Natural killer cell (primary cell): ENCODE measurements around the gene POFUT2. TPM values are rescaled to one million over a fixed set of nuclear protein-coding genes. Genes with fewer than 3 reads are reported as not detected.
A peak's percentile ranks its signal among the peaks of the same experiment; 100 is the strongest.

Experiments used
- ATAC-seq, 3 donors: fragments of 150-1000 bp in 2 of 3; fragments of 200-7000 bp in 1 of 3; cut with Tn5 transposase; 1 replicate in 1 of 3; 2 replicates in 2 of 3; pipeline ENCODE4 v1.10.0; 2021; ENCODE audit warnings: mild to moderate bottlenecking in 2 of 3, moderate library complexity in 2 of 3
- DNase-seq, 2 donors: peaks; one replicate each; pipeline versions ENCODE4 v3.0.0 to v3.0.0-alpha.2; 2013 to 2021; ENCODE audit warnings: mixed read lengths in 1 of 2
- H3K27ac ChIP-seq: one replicate; pipeline ENCODE4 v1.5.1; 2013; ENCODE audit warnings: mild to moderate bottlenecking, low read length
- H3K27me3 ChIP-seq: one replicate; pipeline ENCODE4 v1.6.1; 2013; ENCODE audit warnings: low read length; ENCODE audit not compliant: control insufficient read depth, insufficient read depth
- H3K36me3 ChIP-seq: one replicate; pipeline ENCODE4 v1.6.1; 2013; ENCODE audit warnings: low read length; ENCODE audit not compliant: control insufficient read depth, insufficient read depth
- H3K4me1 ChIP-seq: one replicate; pipeline ENCODE4 v1.6.1; 2013; ENCODE audit warnings: low read length; ENCODE audit not compliant: control insufficient read depth, insufficient read depth
- H3K4me3 ChIP-seq: one replicate; pipeline ENCODE4 v1.5.1; 2013; ENCODE audit warnings: low read length
- H3K9me3 ChIP-seq: one replicate; pipeline ENCODE4 v1.6.1; 2013; ENCODE audit warnings: low read length; ENCODE audit not compliant: control insufficient read depth, insufficient read depth
- H3K27ac Mint-ChIP-seq, 2 donors: one replicate each; pipeline ENCODE4 v1.8.0; 2022; ENCODE audit warnings: mild to moderate bottlenecking in 2 of 2, mixed read lengths in 2 of 2, moderate library complexity in 1 of 2
- H3K27me3 Mint-ChIP-seq, 2 donors: one replicate each; pipeline ENCODE4 v1.8.0; 2022; ENCODE audit warnings: low read depth in 2 of 2, mixed read lengths in 2 of 2
- H3K36me3 Mint-ChIP-seq: one replicate; pipeline ENCODE4 v1.8.0; 2022; ENCODE audit warnings: mixed read lengths
- H3K4me1 Mint-ChIP-seq, 2 donors: one replicate each; pipeline ENCODE4 v1.8.0; 2022; ENCODE audit warnings: mixed read lengths in 2 of 2
- H3K4me3 Mint-ChIP-seq: one replicate; pipeline ENCODE4 v1.8.0; 2022; ENCODE audit warnings: mild to moderate bottlenecking, moderate library complexity, mixed read lengths
- H3K9me3 Mint-ChIP-seq, 2 donors: one replicate each; pipeline ENCODE4 v1.8.0; 2022; ENCODE audit warnings: mixed read lengths in 2 of 2
- CTCF ChIP-seq: fragments of 200-600 bp; IDR thresholded peaks from one replicate; pipeline ENCODE4 v1.8.0; 2022; ENCODE audit warnings: antibody characterized with exemption
- WGBS: methylation state at CpG from one replicate; pipeline ENCODE4 v1.1.7; 2013; ENCODE audit warnings: missing lambda C conversion rate; ENCODE audit not compliant: insufficient coverage; 5-methylcytosine and 5-hydroxymethylcytosine counted together
- intact Hi-C: fragments of 100-400 bp; cut with micrococcal nuclease; formaldehyde crosslinking; loops from one replicate; pipeline ENCODE4 v1.14.2; 2022
- total RNA-seq, 4 donors: library from RNA; stranded (reverse); fragments of 120-200 nt in 1 of 4; gene quantifications; one replicate each; pipeline versions ENCODE4 v1.2.3 to v1.2.4, GENCODE V29; 2013 to 2022

The POFUT2 gene
- total RNA-seq, 3 donors from 2014 or later (not counting 1 experiment from before 2014, with no cell fraction given), result 41.4 to 46.0 (median 43.3) TPM

DNA sequence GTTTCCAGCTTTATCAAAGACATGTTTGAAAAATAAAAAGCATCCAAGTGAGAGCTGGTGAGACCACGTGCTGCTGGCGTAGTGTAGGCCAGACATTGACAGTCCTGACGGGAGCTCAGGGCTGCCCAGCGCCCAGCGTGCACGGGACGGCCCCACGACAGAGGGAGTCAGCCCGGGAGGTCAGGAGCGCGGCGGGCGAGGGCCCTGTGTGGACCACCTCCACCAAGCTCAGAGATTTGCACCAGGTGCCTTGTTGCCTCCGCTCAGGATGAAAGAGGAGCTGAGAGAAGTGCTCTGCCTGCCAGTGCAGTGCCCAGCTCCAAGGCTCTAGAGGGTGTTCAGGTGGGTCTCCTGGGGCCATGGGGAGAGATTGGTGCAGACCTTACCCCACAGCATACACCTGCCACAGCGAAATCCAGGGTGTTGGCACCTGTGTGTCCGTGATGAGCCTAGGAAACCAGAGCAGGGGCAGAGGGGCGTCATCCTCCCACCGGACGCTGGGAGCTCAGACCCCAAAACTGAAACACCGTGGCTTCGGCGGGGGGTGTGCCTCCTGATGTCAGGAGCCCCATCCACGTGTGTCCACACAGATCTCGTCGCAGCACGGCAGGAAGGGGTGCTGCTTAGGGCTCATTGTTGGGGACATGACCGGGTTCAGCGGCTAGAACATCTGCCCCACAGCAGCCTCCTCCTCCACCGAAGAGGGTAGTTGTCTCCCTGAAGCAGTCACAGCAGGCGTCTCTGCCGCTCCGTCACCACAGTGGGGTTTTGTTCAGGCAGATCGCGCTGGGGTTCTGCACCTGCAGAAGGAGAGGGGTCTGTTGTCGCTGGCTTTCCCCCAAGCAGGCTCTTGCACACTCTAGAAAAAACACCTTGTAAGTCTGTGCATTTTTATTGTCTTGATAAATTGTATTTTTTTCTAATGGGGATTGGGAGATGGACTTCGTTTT lies 64.2 kb downstream of the POFUT2 start:
- Mint-ChIP-seq H3K9me3 (no peaks in the 10 kb centered on the region), H3K36me3 (peaks cover 4% of the 10 kb centered on the region), H3K27ac (no peak overlapping the region), H3K27me3 (peaks cover 16 to 25% of the 10 kb centered on the region in 2 donors), H3K4me3 (no peak overlapping the region), H3K4me1 (peaks cover 23 to 25% of the 10 kb centered on the region in 2 donors)
- Histone ChIP-seq H3K9me3 (no peaks in the 10 kb centered on the region), H3K4me3 (no peak overlapping the region), H3K27ac (no peak overlapping the region), H3K27me3 (no peaks in the 10 kb centered on the region), H3K36me3 (peaks cover 5% of the 10 kb centered on the region), H3K4me1 (peaks cover 33% of the 10 kb centered on the region)
- no peak for ATAC-seq
- TF ChIP-seq CTCF, result no peak
- DNase-seq, result peak in 1 of 2 donors; percentile 50
- intact Hi-C loops, result no loop called here
- WGBS, result 94% methylated on average over 34 of the region's 36 CpGs

GRCh38 chr21:45222001-45222400 lies 65.7 kb downstream of the POFUT2 start:
- no peak overlapping the region for H3K27ac ChIP-seq
- Mint-ChIP-seq H3K4me3 (no peak overlapping the region), H3K9me3 (peaks cover 6 to 8% of the 10 kb centered on the region in 2 donors), H3K36me3 (peaks cover 19% of the 10 kb centered on the region), H3K27me3 (peaks cover 14 to 24% of the 10 kb centered on the region in 2 donors), H3K27ac (no peak overlapping the region), H3K4me1 (peaks cover 7 to 10% of the 10 kb centered on the region in 2 donors)
- no peak for TF ChIP-seq CTCF
- no peak for DNase-seq
- no peak overlapping the region for H3K4me3 ChIP-seq
- H3K36me3 ChIP-seq, result peaks cover 5% of the 10 kb centered on the region
- H3K27me3 ChIP-seq, result no peaks in the 10 kb centered on the region
- 98% methylated on average over 15 of the region's 15 CpGs for WGBS
- no peak for ATAC-seq
- peaks cover 17% of the 10 kb centered on the region for H3K4me1 ChIP-seq
- no peaks in the 10 kb centered on the region for H3K9me3 ChIP-seq
- intact Hi-C loops, result no loop called here

GRCh38 chr21:45220714-45221490 lies 66.8 kb downstream of the POFUT2 start:
- TF ChIP-seq CTCF, result no peak
- H3K4me1 ChIP-seq, result peaks cover 6% of the 10 kb centered on the region
- WGBS, result 93% methylated on average over 29 of the region's 29 CpGs
- peaks cover 5% of the 10 kb centered on the region for H3K36me3 ChIP-seq
- DNase-seq (no peak), ATAC-seq (no peak)
- H3K4me1 Mint-ChIP-seq, result no peaks in the 10 kb centered on the region
- H3K27me3 ChIP-seq, result no peaks in the 10 kb centered on the region
- H3K4me3 ChIP-seq, result no peak overlapping the region
- no peak overlapping the region for H3K27ac ChIP-seq
- H3K27me3 Mint-ChIP-seq, result peaks cover 8 to 15% of the 10 kb centered on the region in 2 donors
- H3K9me3 ChIP-seq, result no peaks in the 10 kb centered on the region
- peaks cover 25% of the 10 kb centered on the region for H3K36me3 Mint-ChIP-seq
- H3K9me3 Mint-ChIP-seq, result peaks cover 8 to 10% of the 10 kb centered on the region in 2 donors
- no peak overlapping the region for H3K27ac Mint-ChIP-seq
- intact Hi-C loops, result no loop called here
- no peak overlapping the region for H3K4me3 Mint-ChIP-seq
